IMR-90 (cell line): Measurements from ENCODE around the gene HSD3B2. TPM values are rescaled to one million over a fixed set of nuclear protein-coding genes. Genes with fewer than 3 reads are reported as not detected.

Experiments
- ATAC-seq: fragments of 200-7000 bp; cut with Tn5 transposase; 2 replicates; pipeline ENCODE4 v1.9.1; 2020; ENCODE audit warnings: low read depth, mild to moderate bottlenecking, moderate library complexity
- BruUV-seq: library from RNA; stranded (reverse); fragments of 400-500 nt; replicated peaks from 2 replicates; lab custom pipeline; 2021; lab: Mats Ljungman, UMichigan
- CTCF ChIA-PET: fragments of 300-600 bp; formaldehyde crosslinking; extraction: SDS; loops from one replicate; lab custom pipeline; 2021; ENCODE audit warnings: antibody characterized with exemption; lab: Yijun Ruan, JAX
- POLR2A ChIA-PET: fragments of 300-600 bp; sonication (Branson Sonifier 250); formaldehyde crosslinking; loops from one replicate; lab custom pipeline; 2022; ENCODE audit warnings: antibody characterized with exemption; ENCODE audit not compliant: unreplicated experiment; lab: Charles Lee
- DNase-seq: peaks from one replicate; pipeline ENCODE4 v3.0.0; 2013
- H2AFZ ChIP-seq: replicated peaks from 2 replicates; pipeline ENCODE3; 2013; ENCODE audit warnings: low read length, mild to moderate bottlenecking; ENCODE audit not compliant: poor library complexity
- H2AK5ac ChIP-seq: 2 replicates; pipeline ENCODE4 v1.6.1; 2013; ENCODE audit warnings: low read depth, low read length, inconsistent platforms
- H2AK9ac ChIP-seq: replicated peaks from 2 replicates; pipeline ENCODE3; 2013; ENCODE audit warnings: mild to moderate bottlenecking, low read depth, low read length, moderate library complexity; ENCODE audit not compliant: poor library complexity
- H2BK120ac ChIP-seq: 2 replicates; pipeline ENCODE4 v1.6.1; 2013; ENCODE audit warnings: low read depth, low read length, inconsistent platforms
- H2BK15ac ChIP-seq: 3 replicates; pipeline ENCODE4 v1.6.1; 2013; ENCODE audit warnings: low read depth, low read length, inconsistent platforms
- H2BK20ac ChIP-seq: 2 replicates; pipeline ENCODE4 v1.6.1; 2013; ENCODE audit warnings: low read depth, mild to moderate bottlenecking, inconsistent platforms, low read length, moderate library complexity
- H2BK5ac ChIP-seq: 2 replicates; pipeline ENCODE4 v1.6.1; 2013; ENCODE audit warnings: mild to moderate bottlenecking, low read depth, low read length, inconsistent platforms; ENCODE audit not compliant: poor library complexity, severe bottlenecking
- H3K14ac ChIP-seq: replicated peaks from 2 replicates; pipeline ENCODE4 v1.6.1; 2013; ENCODE audit warnings: low read depth, low read length, inconsistent platforms
- H3K18ac ChIP-seq: 2 replicates; pipeline ENCODE4 v1.6.1; 2013; ENCODE audit warnings: low read depth, low read length, control low read depth
- H3K23ac ChIP-seq: 2 replicates; pipeline ENCODE4 v1.6.1; 2013; ENCODE audit warnings: low read depth, low read length, inconsistent platforms
- H3K27ac ChIP-seq: 2 replicates; pipeline ENCODE4 v1.5.1; 2013; ENCODE audit warnings: mild to moderate bottlenecking, control low read depth, low read length; ENCODE audit not compliant: insufficient read depth
- H3K27me3 ChIP-seq: 2 replicates; pipeline ENCODE4 v1.6.1; 2013; ENCODE audit warnings: low read length; ENCODE audit not compliant: control insufficient read depth, insufficient read depth
- H3K36me3 ChIP-seq: 2 replicates; pipeline ENCODE4 v1.6.1; 2013; ENCODE audit warnings: low read length, mixed read lengths; ENCODE audit not compliant: control insufficient read depth, insufficient read depth
- H3K4ac ChIP-seq: 2 replicates; pipeline ENCODE4 v1.6.1; 2013; ENCODE audit warnings: low read depth, low read length, inconsistent platforms
- H3K4me1 ChIP-seq: 2 replicates; pipeline ENCODE4 v1.6.1; 2013; ENCODE audit warnings: low read length, mixed read lengths; ENCODE audit not compliant: control insufficient read depth, insufficient read depth
- H3K4me2 ChIP-seq: 2 replicates; pipeline ENCODE4 v1.6.1; 2013; ENCODE audit warnings: low read depth, mild to moderate bottlenecking, control low read depth, low read length, moderate library complexity
- H3K4me3 ChIP-seq: 2 replicates; pipeline ENCODE4 v1.5.1; 2013; ENCODE audit warnings: low read depth, mild to moderate bottlenecking, control low read depth, low read length, moderate library complexity; ENCODE audit not compliant: insufficient read depth
- H3K56ac ChIP-seq: 2 replicates; pipeline ENCODE4 v1.6.1; 2013; ENCODE audit warnings: low read length, inconsistent platforms; ENCODE audit not compliant: insufficient read depth; ENCODE audit errors: extremely low read depth
- H3K79me1 ChIP-seq, 2 experiments: 2 replicates each; pipeline ENCODE4 v1.6.1; 2013; ENCODE audit warnings: low read length in 2 of 2, inconsistent platforms in 1 of 2, low read depth in 1 of 2
- H3K9ac ChIP-seq: 2 replicates; pipeline ENCODE4 v1.6.1; 2013; ENCODE audit warnings: low read depth, low read length, control low read depth
- H3K9me1 ChIP-seq: 2 replicates; pipeline ENCODE4 v1.6.1; 2013; ENCODE audit warnings: low read length, inconsistent platforms; ENCODE audit not compliant: insufficient read depth
- H3K9me3 ChIP-seq: 2 replicates; pipeline ENCODE4 v1.6.1; 2013; ENCODE audit warnings: low read length; ENCODE audit not compliant: control insufficient read depth, insufficient read depth
- H4K20me1 ChIP-seq: 2 replicates; pipeline ENCODE4 v1.6.1; 2013; ENCODE audit warnings: low read length, inconsistent platforms; ENCODE audit not compliant: insufficient read depth
- H4K5ac ChIP-seq: 2 replicates; pipeline ENCODE4 v1.6.1; 2013; ENCODE audit warnings: mild to moderate bottlenecking, low read depth, low read length, control low read depth
- H4K8ac ChIP-seq, 2 experiments: 2 replicates each; pipeline ENCODE4 v1.6.1; 2013; ENCODE audit warnings: low read depth in 2 of 2, low read length in 2 of 2, control low read depth in 1 of 2, inconsistent platforms in 1 of 2
- H4K91ac ChIP-seq: 2 replicates; pipeline ENCODE4 v1.6.1; 2013; ENCODE audit warnings: low read depth, low read length, inconsistent platforms; ENCODE audit not compliant: insufficient read depth
- BHLHE40 ChIP-seq: fragments of 150-350 bp; IDR thresholded peaks from 2 replicates; pipeline ENCODE4 v1.6.1; 2016; ENCODE audit warnings: mild to moderate bottlenecking, low read depth, low read length
- CEBPB ChIP-seq: IDR thresholded peaks from 2 replicates; pipeline ENCODE4 v1.6.1; 2012; ENCODE audit warnings: low read depth, low read length, improper control_type of control experiment
- CHD1 ChIP-seq: IDR thresholded peaks from 2 replicates; pipeline ENCODE4 v1.6.1; 2012; ENCODE audit warnings: low read depth, low read length, improper control_type of control experiment
- FOS ChIP-seq: fragments of 150-350 bp; IDR thresholded peaks from 2 replicates; pipeline ENCODE4 v1.6.1; 2016; ENCODE audit warnings: low read depth, low read length
- MAFK ChIP-seq: IDR thresholded peaks from 2 replicates; pipeline ENCODE4 v1.6.1; 2012; ENCODE audit warnings: low read depth, low read length, improper control_type of control experiment
- MAZ ChIP-seq: IDR thresholded peaks from 2 replicates; pipeline ENCODE4 v1.6.1; 2012; ENCODE audit warnings: low read depth, mild to moderate bottlenecking, low read length, improper control_type of control experiment, moderate library complexity, borderline replicate concordance
- MXI1 ChIP-seq: IDR thresholded peaks from 2 replicates; pipeline ENCODE4 v1.6.1; 2012; ENCODE audit warnings: low read depth, mild to moderate bottlenecking, low read length, moderate library complexity, borderline replicate concordance
- NFE2L2 ChIP-seq: fragments of 150-350 bp; IDR thresholded peaks from 2 replicates; pipeline ENCODE4 v1.6.1; 2016; ENCODE audit warnings: low read depth, mild to moderate bottlenecking, low read length
- POLR2A ChIP-seq: IDR thresholded peaks from 2 replicates; pipeline ENCODE4 v1.6.1; 2012; ENCODE audit warnings: mild to moderate bottlenecking, low read depth, low read length
- RAD21 ChIP-seq: IDR thresholded peaks from 2 replicates; pipeline ENCODE4 v1.6.1; 2012; ENCODE audit warnings: low read length, improper control_type of control experiment
- RCOR1 ChIP-seq: IDR thresholded peaks from 2 replicates; pipeline ENCODE4 v1.6.1; 2012; ENCODE audit warnings: mild to moderate bottlenecking, low read length, improper control_type of control experiment; ENCODE audit not compliant: insufficient replicate concordance
- RFX5 ChIP-seq: IDR thresholded peaks from 2 replicates; pipeline ENCODE4 v1.8.0; 2012; ENCODE audit warnings: low read depth, mild to moderate bottlenecking, low read length, moderate library complexity
- SMC3 ChIP-seq: fragments of 150-350 bp; IDR thresholded peaks from 2 replicates; pipeline ENCODE4 v1.6.1; 2016; ENCODE audit warnings: low read depth, mild to moderate bottlenecking, antibody characterized with exemption, low read length, moderate library complexity
- WGBS, 2 experiments: methylation state at CpG; one replicate each; pipeline versions ENCODE4 v1.1.5 to v1.1.7; 2013; ENCODE audit warnings: missing lambda C conversion rate in 2 of 2; ENCODE audit not compliant: insufficient read length in 1 of 2; ENCODE audit errors: extremely low coverage in 2 of 2; 5-methylcytosine and 5-hydroxymethylcytosine counted together
- dilution Hi-C: fragments of 300-500 bp; cut with HindIII; formaldehyde crosslinking; loops from one replicate; pipeline ENCODE4 v1.14.3; 2018; ENCODE audit warnings: low sequenced_read_pairs; ENCODE audit not compliant: unreplicated experiment
- in situ Hi-C: fragments of 300-500 bp; cut with MboI; formaldehyde crosslinking; loops from 3 replicates; pipeline ENCODE4 v1.14.3; 2019; ENCODE audit warnings: low sequenced_read_pairs, inconsistent platforms, mixed read lengths
- intact Hi-C: fragments of 100-400 bp; cut with micrococcal nuclease; formaldehyde crosslinking; loops from 2 replicates; pipeline ENCODE4 v1.10.0; 2022
- polyA plus RNA-seq, 3 experiments: library from polyadenylated mRNA; depleted of rRNA; stranded (reverse); fragments of >200 nt; gene quantifications; 2 replicates each; pipeline ENCODE4 v1.2.3, GENCODE V29; 2012; ENCODE audit warnings: low replicate concordance in 1 of 3
- total RNA-seq: library from RNA; depleted of rRNA; stranded (reverse); fragments of >200 nt; gene quantifications from 2 replicates; pipeline ENCODE4 v1.2.3, GENCODE V29; 2012
- TF ChIP-seq, protein P1 (sequence below): conservative IDR thresholded peaks from 2 replicates; pipeline ENCODE4 v1.5.1; 2012; ENCODE audit warnings: mild to moderate bottlenecking, low read depth, low read length, improper control_type of control experiment
- TF ChIP-seq, protein P2 (sequence below): fragments of 150-350 bp; IDR thresholded peaks from 2 replicates; pipeline ENCODE4 v1.6.1; 2016; ENCODE audit warnings: low read depth, mild to moderate bottlenecking, low read length, moderate library complexity, borderline replicate concordance
- TF ChIP-seq, protein P3 (sequence below): fragments of 150-350 bp; IDR thresholded peaks from 2 replicates; pipeline ENCODE4 v1.6.1; 2017; ENCODE audit warnings: mild to moderate bottlenecking, antibody characterized with exemption, low read length, low read depth

Gene HSD3B2
- total and polyA plus RNA-seq, 2 of the 4 experiments (the other 2 are of a cell fraction), result not detected

DNA sequence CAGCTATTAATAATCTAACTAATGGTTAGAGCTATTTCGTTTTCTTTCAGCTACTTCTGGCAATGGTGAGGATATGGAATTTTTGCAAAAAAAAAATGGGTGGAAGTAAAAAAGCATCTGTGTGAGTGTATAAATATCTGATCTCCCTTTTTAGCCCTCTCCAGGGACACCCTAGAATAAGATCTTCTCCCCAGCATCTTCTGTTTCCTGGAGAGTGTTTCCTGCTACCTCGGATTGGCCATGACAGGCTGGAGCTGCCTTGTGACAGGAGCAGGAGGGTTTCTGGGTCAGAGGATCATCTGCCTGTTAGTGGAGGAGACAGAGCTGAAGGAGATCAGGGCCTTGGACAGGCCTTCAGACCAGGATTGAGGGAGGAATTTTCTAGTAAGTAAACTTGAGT, 23.8 kb downstream of the HSD3B2 start:
- WGBS, 2 experiments, result no CpG with 5 or more reads among the region's 2 CpGs
- Histone ChIP-seq H3K14ac (no peak overlapping the region), H3K9ac (no peak overlapping the region), H3K27me3 (no peaks in the 10 kb centered on the region), H2BK20ac (no peak overlapping the region), H2AK9ac (no peak overlapping the region), H3K23ac (no peak overlapping the region), H3K4me2 (no peak overlapping the region), H4K91ac (no peak overlapping the region), H3K4me1 (no peaks in the 10 kb centered on the region), H4K20me1 (no peaks in the 10 kb centered on the region), H2AFZ (no peak overlapping the region), H3K4me3 (no peak overlapping the region), H2BK5ac (no peak overlapping the region), H3K79me1 (no peaks in the 10 kb centered on the region), H3K36me3 (no peaks in the 10 kb centered on the region), H2AK5ac (no peak overlapping the region), H3K56ac (no peak overlapping the region), H3K4ac (no peak overlapping the region), H2BK120ac (no peak overlapping the region), H4K5ac (no peak overlapping the region), H3K18ac (no peak overlapping the region), H3K9me1 (no peaks in the 10 kb centered on the region), H4K8ac (no peak overlapping the region), H3K27ac (no peak overlapping the region), H3K9me3 (no peaks in the 10 kb centered on the region), H2BK15ac (no peak overlapping the region)
- TF ChIP-seq SMC3, result no peak
- no peak for TF ChIP-seq RFX5
- TF ChIP-seq, protein P1, sequence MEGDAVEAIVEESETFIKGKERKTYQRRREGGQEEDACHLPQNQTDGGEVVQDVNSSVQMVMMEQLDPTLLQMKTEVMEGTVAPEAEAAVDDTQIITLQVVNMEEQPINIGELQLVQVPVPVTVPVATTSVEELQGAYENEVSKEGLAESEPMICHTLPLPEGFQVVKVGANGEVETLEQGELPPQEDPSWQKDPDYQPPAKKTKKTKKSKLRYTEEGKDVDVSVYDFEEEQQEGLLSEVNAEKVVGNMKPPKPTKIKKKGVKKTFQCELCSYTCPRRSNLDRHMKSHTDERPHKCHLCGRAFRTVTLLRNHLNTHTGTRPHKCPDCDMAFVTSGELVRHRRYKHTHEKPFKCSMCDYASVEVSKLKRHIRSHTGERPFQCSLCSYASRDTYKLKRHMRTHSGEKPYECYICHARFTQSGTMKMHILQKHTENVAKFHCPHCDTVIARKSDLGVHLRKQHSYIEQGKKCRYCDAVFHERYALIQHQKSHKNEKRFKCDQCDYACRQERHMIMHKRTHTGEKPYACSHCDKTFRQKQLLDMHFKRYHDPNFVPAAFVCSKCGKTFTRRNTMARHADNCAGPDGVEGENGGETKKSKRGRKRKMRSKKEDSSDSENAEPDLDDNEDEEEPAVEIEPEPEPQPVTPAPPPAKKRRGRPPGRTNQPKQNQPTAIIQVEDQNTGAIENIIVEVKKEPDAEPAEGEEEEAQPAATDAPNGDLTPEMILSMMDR, result no peak
- TF ChIP-seq, protein P2, sequence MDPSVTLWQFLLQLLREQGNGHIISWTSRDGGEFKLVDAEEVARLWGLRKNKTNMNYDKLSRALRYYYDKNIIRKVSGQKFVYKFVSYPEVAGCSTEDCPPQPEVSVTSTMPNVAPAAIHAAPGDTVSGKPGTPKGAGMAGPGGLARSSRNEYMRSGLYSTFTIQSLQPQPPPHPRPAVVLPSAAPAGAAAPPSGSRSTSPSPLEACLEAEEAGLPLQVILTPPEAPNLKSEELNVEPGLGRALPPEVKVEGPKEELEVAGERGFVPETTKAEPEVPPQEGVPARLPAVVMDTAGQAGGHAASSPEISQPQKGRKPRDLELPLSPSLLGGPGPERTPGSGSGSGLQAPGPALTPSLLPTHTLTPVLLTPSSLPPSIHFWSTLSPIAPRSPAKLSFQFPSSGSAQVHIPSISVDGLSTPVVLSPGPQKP, result no peak
- no peak for TF ChIP-seq RAD21
- no peak for TF ChIP-seq RCOR1
- no peak for TF ChIP-seq FOS
- no peak for TF ChIP-seq MAFK
- no peak for TF ChIP-seq NFE2L2
- TF ChIP-seq POLR2A, result no peak
- TF ChIP-seq, protein P3, sequence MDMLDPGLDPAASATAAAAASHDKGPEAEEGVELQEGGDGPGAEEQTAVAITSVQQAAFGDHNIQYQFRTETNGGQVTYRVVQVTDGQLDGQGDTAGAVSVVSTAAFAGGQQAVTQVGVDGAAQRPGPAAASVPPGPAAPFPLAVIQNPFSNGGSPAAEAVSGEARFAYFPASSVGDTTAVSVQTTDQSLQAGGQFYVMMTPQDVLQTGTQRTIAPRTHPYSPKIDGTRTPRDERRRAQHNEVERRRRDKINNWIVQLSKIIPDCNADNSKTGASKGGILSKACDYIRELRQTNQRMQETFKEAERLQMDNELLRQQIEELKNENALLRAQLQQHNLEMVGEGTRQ, result no peak
- no peak for TF ChIP-seq CEBPB
- no peak for TF ChIP-seq CHD1
- TF ChIP-seq MAZ, result no peak
- TF ChIP-seq MXI1, result no peak
- no peak for TF ChIP-seq BHLHE40
- no TSS peak for BruUV-seq
- ATAC-seq, result no peak
- POLR2A ChIA-PET, result interaction anchor here (0.6 kb wide), 1 partner anchor 1290 kb away, joined by 5 read pairs; no protein-coding TSS in a partner anchor
- intact Hi-C loops (no loop called here), in situ Hi-C loops (no loop called here), dilution Hi-C loops (no loop called here)
- no peak for DNase-seq
- CTCF ChIA-PET, result interaction anchor here (0.6 kb wide), 1 partner anchor 93 kb away, joined by 4 read pairs; no protein-coding TSS in a partner anchor
